H4 (cell line): ENCODE measurements around the gene KRTAP10-5. TPM values are rescaled to one million over a fixed set of nuclear protein-coding genes. Genes with fewer than 3 reads are reported as not detected.
"Not testable (repeated sequence)": the region's sequence is repeated elsewhere in the genome, so short reads cannot be mapped to it uniquely, and the experiment has no call there.

Experiments
- DNase-seq: peaks from one replicate; pipeline ENCODE4 v3.0.0-alpha.2; 2015; ENCODE audit warnings: low spot score
- total RNA-seq: library from RNA; depleted of rRNA; stranded (reverse); fragments of >200 nt; shearing (Covaris generic); gene quantifications from 2 replicates; pipeline ENCODE4 v1.2.3, GENCODE V29; 2014

The KRTAP10-5 gene
- total RNA-seq, 1 experiment from 2014 or later, result not detected

GRCh38 chr21:44571844-44572782 is 8.3 kb downstream of the KRTAP10-5 start:
- DNase-seq, result no peak

DNA sequence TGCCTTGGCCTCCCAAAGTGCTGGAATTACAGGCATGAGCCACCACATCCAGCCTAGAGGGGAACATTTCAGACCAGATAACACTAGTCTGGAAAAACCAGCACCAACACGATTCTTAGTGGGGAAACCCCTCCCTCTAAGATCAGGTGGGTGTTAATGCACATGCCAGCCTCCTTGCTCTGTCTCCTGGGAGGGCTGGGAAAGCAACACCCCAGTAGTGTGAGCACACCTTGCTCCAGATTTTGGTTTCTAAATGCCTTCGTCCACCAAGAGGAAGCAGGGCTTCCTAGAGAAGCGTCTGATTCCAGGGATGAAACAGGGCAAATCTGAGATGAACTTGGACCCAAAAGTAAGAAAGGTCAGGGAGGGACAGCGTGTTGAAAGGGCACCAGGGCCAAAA is 9.1 kb downstream of the KRTAP10-5 start:
- peak; percentile 4 for DNase-seq

DNA sequence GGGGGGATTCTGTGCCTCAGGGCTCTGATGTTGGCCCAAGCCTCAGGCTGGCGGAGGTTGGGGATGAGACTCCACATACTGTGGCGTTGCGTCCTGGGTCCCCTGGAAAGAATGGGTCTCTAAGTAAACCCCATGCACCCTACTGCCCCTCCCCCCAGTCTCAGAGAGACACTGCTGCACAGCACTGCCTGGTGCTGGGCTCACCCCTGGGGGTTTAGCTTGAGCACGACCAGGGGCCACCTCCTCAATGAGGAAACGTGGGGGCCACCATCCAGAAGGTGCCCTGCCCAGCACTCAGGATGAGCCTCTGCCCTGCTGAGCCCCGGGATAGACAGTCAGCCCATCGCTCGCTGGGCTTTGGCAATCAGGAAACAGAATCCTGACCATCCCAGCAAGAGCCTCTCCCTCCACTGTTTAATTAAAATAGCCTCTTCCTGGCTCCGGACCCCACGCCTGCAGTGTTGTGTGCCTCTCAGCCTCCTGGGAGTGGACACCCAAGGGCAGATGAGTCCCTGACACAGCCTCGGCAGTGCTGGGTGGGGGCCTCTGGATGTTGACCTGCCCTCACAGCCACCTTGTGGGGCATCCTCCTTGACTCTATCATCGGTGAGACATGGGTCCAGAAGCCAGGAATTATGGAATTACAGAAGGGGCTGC is 10.4 kb downstream of the KRTAP10-5 start:
- no peak for DNase-seq

- no peak for DNase-seq
Observed at GRCh38 chr21:44568667-44569556, 11.5 kb downstream of the KRTAP10-5 start.

DNA sequence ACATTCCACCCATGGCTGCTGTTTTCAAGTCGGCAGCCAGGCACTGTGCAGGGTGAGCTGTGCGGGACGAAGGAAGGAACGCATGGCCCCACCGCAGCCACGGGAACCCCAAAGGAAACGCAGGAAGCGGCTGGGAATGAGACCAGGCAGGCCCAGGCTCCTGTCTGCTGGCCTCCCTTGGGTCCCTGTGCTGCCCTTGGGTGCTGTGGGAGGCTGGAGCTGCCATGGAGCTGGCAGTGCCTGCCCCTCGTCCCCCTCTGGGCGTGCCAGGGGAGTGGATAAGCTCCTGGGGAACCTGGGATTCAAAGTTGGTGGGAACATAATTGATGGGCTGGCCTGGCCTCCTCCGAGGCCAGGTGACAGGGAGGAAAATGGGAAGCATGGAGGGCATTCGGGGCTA is 12.1 kb downstream of the KRTAP10-5 start:
- DNase-seq, result no peak

GRCh38 chr21:44567481-44568171 is 12.8 kb downstream of the KRTAP10-5 start:
- no peak for DNase-seq

- no peak for DNase-seq
Observed at GRCh38 chr21:44566403-44566802, 14.0 kb downstream of the KRTAP10-5 start.

DNA sequence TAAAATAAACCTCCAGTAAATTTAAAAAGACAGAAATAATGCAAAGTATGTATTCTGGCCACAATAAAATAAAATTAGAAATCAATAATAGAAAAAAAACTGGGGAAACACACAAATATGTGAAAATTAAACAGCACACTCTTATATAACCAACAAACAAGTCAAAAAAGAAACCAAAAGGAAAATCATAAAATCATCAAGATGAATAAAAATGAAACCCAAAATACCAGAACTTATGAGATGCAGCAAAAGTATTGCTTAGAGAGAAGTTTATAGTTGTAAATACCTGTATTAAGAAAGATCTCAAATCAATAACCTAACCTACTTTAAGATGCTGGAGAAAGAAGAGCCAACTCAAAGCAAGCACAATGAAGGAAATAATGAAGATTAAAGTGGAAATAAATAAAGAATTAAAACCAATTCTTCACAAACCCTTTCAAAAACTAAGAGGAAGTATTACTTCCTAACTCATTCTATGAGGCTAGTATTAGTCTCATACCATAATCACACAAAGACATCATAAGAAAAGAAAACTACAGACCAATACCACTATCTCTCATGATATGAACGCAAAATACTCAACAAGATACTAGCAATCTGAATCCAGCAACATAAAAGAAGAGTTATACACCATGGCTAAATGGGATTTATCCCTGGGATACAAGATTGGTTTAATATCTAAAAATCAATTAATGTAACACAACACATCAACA is 15.4 kb downstream of the KRTAP10-5 start:
- DNase-seq, result no peak

GRCh38 chr21:44564099-44564498 is 16.3 kb downstream of the KRTAP10-5 start:
- DNase-seq, result no peak

DNA sequence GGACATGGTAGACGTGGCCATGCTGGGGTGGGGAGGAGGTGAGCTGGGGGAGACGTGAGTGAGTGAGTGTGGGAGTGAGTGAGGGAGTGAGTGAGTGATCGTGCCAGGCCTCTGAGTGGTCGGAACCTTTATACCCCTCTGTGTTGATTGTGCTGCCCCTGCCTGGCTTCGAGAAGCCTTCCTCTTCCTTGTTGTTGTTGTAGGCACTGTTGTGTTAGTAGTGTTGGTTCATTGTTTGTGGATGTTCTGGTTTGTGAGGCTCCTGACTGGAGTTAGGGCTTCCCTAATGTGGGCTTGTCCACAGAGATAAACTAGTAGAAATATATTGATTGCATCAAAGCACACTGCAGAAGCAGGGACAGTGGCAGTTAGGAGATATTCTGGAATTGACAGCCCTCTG is 21.7 kb downstream of the KRTAP10-5 start, which contains the start of gene KRTAP10-3:
Gene KRTAP10-3, minus strand, starts transcription at position 101 of the 400 bp plus-strand sequence. Its CDS starts 80 bp downstream, at position 21.
- no peak for DNase-seq

DNA sequence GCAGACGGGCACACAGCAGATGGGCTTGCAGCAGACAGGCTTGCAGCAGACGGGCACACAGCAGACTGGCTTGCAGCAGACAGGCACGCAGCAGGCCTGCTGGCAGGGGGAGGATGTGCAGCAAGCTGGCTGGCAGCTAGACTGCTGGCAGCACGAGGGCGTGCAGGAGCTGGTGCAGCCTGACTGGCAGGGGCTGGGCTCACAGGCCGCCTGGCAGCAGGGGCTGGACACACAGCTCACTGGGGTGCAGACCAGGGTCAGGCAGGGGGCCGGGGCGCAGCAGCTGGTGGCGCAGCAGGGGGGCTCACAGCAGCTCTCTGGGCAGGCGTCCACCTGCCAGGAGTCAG is 22.1 kb downstream of the KRTAP10-5 start:
- DNase-seq, result not testable (repeated sequence)

GRCh38 chr21:44557491-44558328 is 22.7 kb downstream of the KRTAP10-5 start:
- DNase-seq, result no peak

DNA sequence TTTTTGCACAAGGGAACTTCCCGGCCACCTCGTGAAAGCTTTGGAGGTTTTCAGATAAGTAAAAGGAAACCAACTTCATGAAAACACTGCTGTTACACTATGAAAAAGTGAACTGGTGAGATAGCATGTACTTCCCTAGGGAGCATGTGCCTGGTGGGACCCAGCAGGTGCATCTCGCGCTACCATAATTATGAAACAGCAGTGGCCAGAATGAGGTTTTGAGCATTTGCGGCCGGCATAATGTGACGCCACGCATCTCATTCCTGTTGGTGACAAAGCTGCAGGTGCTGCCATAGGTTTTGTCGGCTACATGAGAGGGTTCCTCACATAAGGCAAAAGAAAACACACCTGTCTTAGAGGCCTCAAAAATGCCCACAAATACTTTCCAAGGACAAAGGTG is 23.5 kb downstream of the KRTAP10-5 start:
- DNase-seq, result no peak

DNA sequence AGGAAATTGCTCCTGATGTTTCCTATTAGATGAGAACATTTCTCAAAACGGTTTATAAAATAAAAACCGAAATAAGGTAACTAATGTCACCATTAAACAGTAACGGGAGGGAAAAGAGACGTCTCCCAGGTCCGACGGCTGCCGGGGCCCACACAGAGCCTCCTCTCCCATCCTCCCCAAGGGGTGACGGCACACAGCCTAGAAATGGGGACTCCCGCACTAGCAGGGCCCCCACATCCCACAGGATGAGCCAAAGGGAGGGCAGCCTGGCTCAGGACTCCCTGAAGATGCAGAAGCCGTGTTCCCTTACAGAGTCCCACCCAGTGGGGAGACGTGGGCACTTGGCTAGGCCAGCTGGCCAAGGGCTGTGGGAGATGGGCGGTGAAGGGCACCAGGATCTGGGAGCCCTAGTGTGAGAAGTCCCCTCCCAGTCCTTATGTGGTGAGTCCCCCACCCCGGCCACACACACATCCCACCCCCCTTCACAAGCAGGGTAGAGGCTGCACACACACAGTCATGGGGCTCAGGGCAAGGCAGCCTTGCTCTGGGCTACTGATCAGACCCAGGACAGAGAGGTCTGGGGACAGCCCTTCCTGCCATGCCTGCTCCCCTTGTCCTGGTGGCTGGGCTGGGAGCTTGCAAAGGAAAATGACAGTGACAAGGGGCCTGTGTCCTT is 25.1 kb downstream of the KRTAP10-5 start:
- no peak for DNase-seq

DNA sequence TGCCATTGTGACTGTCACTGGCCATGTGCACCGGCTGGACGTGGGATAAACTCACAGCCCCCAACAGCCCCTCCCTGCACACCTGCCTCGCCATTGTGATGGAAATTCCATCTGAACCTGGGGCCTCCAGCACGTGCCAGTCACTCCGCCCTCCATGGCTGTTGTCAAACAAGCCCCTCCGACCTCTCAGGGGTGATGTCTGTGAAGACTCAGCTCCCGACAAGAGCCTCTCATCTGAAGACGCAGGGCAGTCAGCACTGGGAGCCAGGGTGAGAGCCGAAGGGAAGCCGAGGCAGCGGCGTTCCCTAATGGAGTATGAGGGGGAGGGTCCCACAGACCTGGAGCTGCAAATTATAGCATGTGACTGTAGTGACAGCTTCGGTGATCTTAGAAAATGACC is 27.7 kb downstream of the KRTAP10-5 start:
- no peak for DNase-seq

- no peak for DNase-seq
Observed at GRCh38 chr21:44552136-44552535, 28.3 kb downstream of the KRTAP10-5 start.

GRCh38 chr21:44551340-44551961 is 29.0 kb downstream of the KRTAP10-5 start, which contains the start of gene KRTAP10-2:
Gene KRTAP10-2 (minus strand): TSS chr21:44551505. CDS start chr21:44551458, 47 bp downstream.
- DNase-seq, result no peak

DNA sequence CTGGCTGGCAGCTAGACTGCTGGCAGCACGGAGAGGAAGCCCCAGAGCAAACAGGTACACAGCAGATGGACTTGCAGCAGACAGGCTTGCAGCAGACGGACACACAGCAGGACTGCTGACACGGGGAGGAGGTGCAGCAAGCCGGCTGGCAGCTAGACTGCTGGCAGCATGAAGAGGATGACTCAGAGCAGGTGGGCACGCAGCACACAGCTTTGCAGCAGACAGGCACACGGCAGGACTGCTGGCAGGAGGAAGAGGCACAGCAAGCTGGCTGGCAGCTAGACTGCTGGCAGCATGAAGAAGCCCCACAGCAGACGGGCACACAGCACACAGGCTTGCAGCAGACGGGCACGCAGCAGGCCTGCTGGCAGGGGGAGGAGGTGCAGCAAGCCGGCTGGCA is 29.6 kb downstream of the KRTAP10-5 start:
- no peak for DNase-seq

GRCh38 chr21:44550285-44550684 is 30.1 kb downstream of the KRTAP10-5 start:
- DNase-seq, result not testable (repeated sequence)
